CD14-positive monocyte (primary cell): Measurements from ENCODE around the gene SEPHS2. TPM values are rescaled to one million over a fixed set of nuclear protein-coding genes. Genes with fewer than 3 reads are reported as not detected.
"Not testable (repeated sequence)": the region's sequence is repeated elsewhere in the genome, so short reads cannot be mapped to it uniquely, and the experiment has no call there.

Experiments used
- DNase-seq, 3 donors: peaks; one replicate each; pipeline ENCODE4 v3.0.0-alpha.2; 2011 to 2022
- H2AFZ ChIP-seq: 2 replicates; pipeline ENCODE4 v1.6.0; 2012; ENCODE audit warnings: mild to moderate bottlenecking, low read depth, low read length, inconsistent platforms; ENCODE audit not compliant: insufficient read depth, poor library complexity, severe bottlenecking
- H3K27ac ChIP-seq, 2 donors: 1 replicate in 1 of 2; 2 replicates in 1 of 2; pipeline ENCODE4 v1.5.1; 2012 to 2013; ENCODE audit warnings: low read length in 2 of 2, control low read depth in 1 of 2, inconsistent platforms in 1 of 2, low read depth in 1 of 2, mild to moderate bottlenecking in 1 of 2
- H3K27me3 ChIP-seq, 2 donors: one replicate each; pipeline versions ENCODE4 v1.6.0 to v1.6.1; 2011 to 2013; ENCODE audit warnings: low read length in 2 of 2; ENCODE audit not compliant: control insufficient read depth in 2 of 2, insufficient read depth in 2 of 2
- H3K36me3 ChIP-seq, 2 donors: replicated peaks in 1 of 2; 1 replicate in 1 of 2; 2 replicates in 1 of 2; pipeline versions ENCODE4 v1.5.1 to v1.6.1; 2012 to 2013; ENCODE audit warnings: low read length in 2 of 2, control low read depth in 1 of 2, inconsistent platforms in 1 of 2, mild to moderate bottlenecking in 1 of 2; ENCODE audit not compliant: insufficient read depth in 2 of 2, control insufficient read depth in 1 of 2
- H3K4me1 ChIP-seq, 2 donors: 1 replicate in 1 of 2; 2 replicates in 1 of 2; pipeline versions ENCODE4 v1.5.1 to v1.6.1; 2012 to 2013; ENCODE audit warnings: low read length in 2 of 2, control low read depth in 1 of 2, inconsistent platforms in 1 of 2, mild to moderate bottlenecking in 1 of 2, moderate library complexity in 1 of 2; ENCODE audit not compliant: insufficient read depth in 2 of 2, control insufficient read depth in 1 of 2
- H3K4me2 ChIP-seq: replicated peaks from 2 replicates; pipeline ENCODE3; 2012; ENCODE audit warnings: low read length, moderate library complexity, mild to moderate bottlenecking; ENCODE audit not compliant: poor library complexity, severe bottlenecking; ENCODE audit errors: extremely low read depth
- H3K4me3 ChIP-seq, 3 experiments: fragments of 200-600 bp in 1 of 3; sonication (generic) in 1 of 3; replicated peaks in 1 of 3; 1 replicate in 2 of 3; 2 replicates in 1 of 3; pipeline ENCODE4 v1.5.1; 2011 to 2013; ENCODE audit warnings: low read length in 3 of 3, mild to moderate bottlenecking in 3 of 3, control low read depth in 2 of 3, low read depth in 2 of 3, inconsistent platforms in 1 of 3, moderate library complexity in 1 of 3
- H3K79me2 ChIP-seq: 2 replicates; pipeline ENCODE4 v1.6.0; 2012; ENCODE audit warnings: mild to moderate bottlenecking, control low read depth, inconsistent platforms, low read length, moderate library complexity; ENCODE audit not compliant: insufficient read depth
- H3K9ac ChIP-seq: 2 replicates; pipeline ENCODE4 v1.6.0; 2017; ENCODE audit warnings: low read length, mild to moderate bottlenecking; ENCODE audit not compliant: insufficient read depth, poor library complexity, severe bottlenecking
- H3K9me3 ChIP-seq, 2 donors: replicated peaks in 1 of 2; 1 replicate in 1 of 2; 2 replicates in 1 of 2; pipeline versions ENCODE4 v1.5.1 to v1.6.1; 2012 to 2013; ENCODE audit warnings: low read length in 2 of 2, control low read depth in 1 of 2; ENCODE audit not compliant: control insufficient read depth in 1 of 2, insufficient read depth in 1 of 2
- H4K20me1 ChIP-seq: 2 replicates; pipeline ENCODE4 v1.6.0; 2012; ENCODE audit warnings: mild to moderate bottlenecking, low read length, control low read depth, moderate library complexity; ENCODE audit not compliant: insufficient read depth
- H3K27ac Mint-ChIP-seq, 7 donors: one replicate each; pipeline ENCODE4 v1.8.0; 2020; ENCODE audit warnings: mild to moderate bottlenecking in 7 of 7, mixed read lengths in 7 of 7, moderate library complexity in 6 of 7, inconsistent platforms in 2 of 7
- H3K27me3 Mint-ChIP-seq, 3 donors: one replicate each; pipeline ENCODE4 v1.8.0; 2021 to 2022; ENCODE audit warnings: low read depth in 3 of 3, mild to moderate bottlenecking in 3 of 3, mixed read lengths in 3 of 3, moderate library complexity in 3 of 3, inconsistent platforms in 1 of 3
- H3K36me3 Mint-ChIP-seq, 2 donors: one replicate each; pipeline ENCODE4 v1.8.0; 2020; ENCODE audit warnings: mixed read lengths in 2 of 2, inconsistent platforms in 1 of 2, mild to moderate bottlenecking in 1 of 2
- H3K4me1 Mint-ChIP-seq: one replicate; pipeline ENCODE4 v1.8.0; 2020; ENCODE audit warnings: mild to moderate bottlenecking, mixed read lengths
- H3K4me3 Mint-ChIP-seq, 2 donors: one replicate each; pipeline ENCODE4 v1.8.0; 2020; ENCODE audit warnings: mild to moderate bottlenecking in 2 of 2, mixed read lengths in 2 of 2, moderate library complexity in 1 of 2
- H3K9me3 Mint-ChIP-seq, 7 donors: one replicate each; pipeline ENCODE4 v1.8.0; 2020 to 2022; ENCODE audit warnings: mixed read lengths in 7 of 7, mild to moderate bottlenecking in 6 of 7, moderate library complexity in 6 of 7, inconsistent platforms in 2 of 7
- WGBS: methylation state at CpG from one replicate; pipeline ENCODE4 v1.1.5; 2013; ENCODE audit warnings: missing lambda C conversion rate; ENCODE audit not compliant: insufficient coverage; 5-methylcytosine and 5-hydroxymethylcytosine counted together
- intact Hi-C, 2 donors: fragments of 100-400 bp; cut with micrococcal nuclease; formaldehyde crosslinking; loops; one replicate each; pipeline versions ENCODE4 v1.15.0 to v1.15.1; 2023
- polyA plus RNA-seq, 3 donors: library from polyadenylated mRNA; depleted of rRNA in 1 of 3; unstranded in 2 of 3; stranded (reverse) in 1 of 3; fragments of 300-500 nt in 2 of 3; fragments of >200 nt in 1 of 3; fragmentation: Illumina TruSeq in 2 of 3; gene quantifications; 1 replicate in 2 of 3; 2 replicates in 1 of 3; pipeline ENCODE4 v1.2.3, GENCODE V29; 2012 to 2021
- TF ChIP-seq, protein P1 (sequence below): fragments of 200-600 bp; IDR thresholded peaks from one replicate; pipeline ENCODE4 v1.8.0; 2022; ENCODE audit warnings: antibody characterized with exemption, mild to moderate bottlenecking

The SEPHS2 gene
- polyA plus RNA-seq, 3 donors, result 12.8 to 56.4 (median 54.2) TPM

DNA sequence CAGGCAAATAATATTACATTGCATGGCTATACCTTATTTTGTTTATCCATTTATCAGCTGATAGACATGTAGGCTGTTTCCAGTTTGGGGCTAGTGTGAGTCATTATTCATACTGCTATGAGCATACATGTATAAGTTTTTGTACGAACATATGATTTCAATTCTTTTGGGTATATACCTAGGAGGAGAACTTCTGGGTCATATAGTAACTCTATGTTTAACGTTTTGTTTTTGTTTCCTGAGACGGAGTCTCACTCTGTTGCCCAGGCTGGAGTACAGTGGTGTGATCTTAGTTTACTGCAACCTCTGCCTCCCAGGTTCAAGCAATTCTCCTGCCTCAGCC, 24.5 kb upstream of the SEPHS2 start:
- Histone ChIP-seq H3K4me3 (peak overlapping the region in 1 of 3 experiments; percentile 56), H3K27me3 (no peaks in the 10 kb centered on the region), H3K9me3 (no peaks in the 10 kb centered on the region), H3K9ac (no peak overlapping the region), H2AFZ (no peak overlapping the region), H4K20me1 (peaks cover 19% of the 10 kb centered on the region), H3K4me2 (peak overlapping the region; percentile 75), H3K79me2 (peaks cover 54% of the 10 kb centered on the region), H3K4me1 (peaks cover 55 to 73% of the 10 kb centered on the region in 2 donors), H3K36me3 (peaks cover 8 to 11% of the 10 kb centered on the region in 2 donors), H3K27ac (peak overlapping the region; percentile 64 to 91)
- no CpG with 5 or more reads among the region's 3 CpGs for WGBS
- intact Hi-C loops, result no loop called here
- H3K27ac Mint-ChIP-seq, result peak overlapping the region; percentile 88 to 95 (median 92)
- peaks cover 62% of the 10 kb centered on the region for H3K4me1 Mint-ChIP-seq
- H3K27me3 Mint-ChIP-seq, result no peaks in the 10 kb centered on the region
- peaks cover 0 to 3% (median 0%) of the 10 kb centered on the region in 7 donors for H3K9me3 Mint-ChIP-seq
- peak overlapping the region in 1 of 2 donors; percentile 59 for H3K4me3 Mint-ChIP-seq
- no peak for DNase-seq
- peaks cover 7 to 9% of the 10 kb centered on the region in 2 donors for H3K36me3 Mint-ChIP-seq
- TF ChIP-seq, protein P1, sequence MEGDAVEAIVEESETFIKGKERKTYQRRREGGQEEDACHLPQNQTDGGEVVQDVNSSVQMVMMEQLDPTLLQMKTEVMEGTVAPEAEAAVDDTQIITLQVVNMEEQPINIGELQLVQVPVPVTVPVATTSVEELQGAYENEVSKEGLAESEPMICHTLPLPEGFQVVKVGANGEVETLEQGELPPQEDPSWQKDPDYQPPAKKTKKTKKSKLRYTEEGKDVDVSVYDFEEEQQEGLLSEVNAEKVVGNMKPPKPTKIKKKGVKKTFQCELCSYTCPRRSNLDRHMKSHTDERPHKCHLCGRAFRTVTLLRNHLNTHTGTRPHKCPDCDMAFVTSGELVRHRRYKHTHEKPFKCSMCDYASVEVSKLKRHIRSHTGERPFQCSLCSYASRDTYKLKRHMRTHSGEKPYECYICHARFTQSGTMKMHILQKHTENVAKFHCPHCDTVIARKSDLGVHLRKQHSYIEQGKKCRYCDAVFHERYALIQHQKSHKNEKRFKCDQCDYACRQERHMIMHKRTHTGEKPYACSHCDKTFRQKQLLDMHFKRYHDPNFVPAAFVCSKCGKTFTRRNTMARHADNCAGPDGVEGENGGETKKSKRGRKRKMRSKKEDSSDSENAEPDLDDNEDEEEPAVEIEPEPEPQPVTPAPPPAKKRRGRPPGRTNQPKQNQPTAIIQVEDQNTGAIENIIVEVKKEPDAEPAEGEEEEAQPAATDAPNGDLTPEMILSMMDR, result no peak

DNA sequence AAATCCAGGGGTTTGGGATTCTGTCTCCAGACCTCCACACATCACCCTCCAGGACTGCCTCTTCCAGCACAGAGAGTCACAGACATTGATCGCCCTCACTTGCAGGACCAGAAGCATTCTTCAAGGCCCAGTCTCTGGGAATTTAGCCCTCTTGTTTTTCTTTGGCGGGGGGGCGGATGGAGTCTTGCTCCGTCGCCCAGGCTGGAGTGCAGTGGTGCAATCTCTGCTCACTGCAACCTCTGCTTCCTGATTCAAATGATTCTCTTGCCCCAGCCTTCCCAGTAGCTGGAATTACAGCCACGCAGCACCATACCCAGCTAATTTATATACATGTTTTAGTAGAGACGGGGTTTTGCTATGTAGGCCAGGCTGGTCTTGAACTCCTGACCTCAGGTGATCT, 18.4 kb upstream of the SEPHS2 start:
- H3K27ac ChIP-seq, result peak overlapping the region in 1 of 2 donors; percentile 12
- TF ChIP-seq, protein P1, result no peak
- Mint-ChIP-seq H3K4me3 (no peak overlapping the region), H3K36me3 (no peaks in the 10 kb centered on the region), H3K27me3 (peaks cover 0 to 3% (median 0%) of the 10 kb centered on the region in 3 donors), H3K4me1 (peaks cover 52% of the 10 kb centered on the region), H3K9me3 (peaks cover 0 to under 1% (median 0%) of the 10 kb centered on the region in 7 donors), H3K27ac (peak overlapping the region in 4 of 7 donors; percentile 12 to 81 (median 54))
- no peaks in the 10 kb centered on the region for H3K36me3 ChIP-seq
- H3K79me2 ChIP-seq, result no peaks in the 10 kb centered on the region
- no peaks in the 10 kb centered on the region for H3K27me3 ChIP-seq
- intact Hi-C loops, result no loop called here
- no peak overlapping the region for H3K4me3 ChIP-seq
- H3K4me2 ChIP-seq, result peak overlapping the region; percentile 22
- H3K9ac ChIP-seq, result no peak overlapping the region
- no peaks in the 10 kb centered on the region for H4K20me1 ChIP-seq
- DNase-seq, result no peak
- H2AFZ ChIP-seq, result peak overlapping the region; percentile 11
- WGBS, result 100% methylated on average over 1 of the region's 7 CpGs
- no peaks in the 10 kb centered on the region for H3K9me3 ChIP-seq
- H3K4me1 ChIP-seq, result peaks cover 48 to 60% of the 10 kb centered on the region in 2 donors

DNA sequence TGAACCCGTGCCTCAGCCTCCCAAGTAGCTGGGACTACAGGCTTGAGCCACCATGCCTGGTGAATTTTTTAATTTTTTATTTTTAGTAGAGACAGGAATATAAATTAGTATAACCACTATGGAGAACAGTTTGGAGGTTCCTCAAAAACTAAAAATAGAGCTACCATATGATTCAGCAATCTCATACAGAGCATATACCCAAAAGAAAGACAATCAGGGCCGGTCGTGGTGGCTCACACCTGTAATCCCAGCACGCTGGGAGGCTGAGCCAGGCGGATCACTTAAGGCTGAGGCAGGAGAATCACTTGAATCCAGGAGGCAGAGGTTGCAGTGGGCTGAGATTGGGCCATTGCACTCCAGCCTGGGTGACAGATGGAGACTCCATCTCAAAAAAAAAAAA, 15.8 kb upstream of the SEPHS2 start:
- not testable (repeated sequence) for H3K27me3 ChIP-seq
- H3K27ac Mint-ChIP-seq, result peak overlapping the region; percentile 52 to 91 (median 86)

More for the DNA sequence above, 15.8 kb upstream of the SEPHS2 start:
- Histone ChIP-seq H3K4me2 (peak overlapping the region; percentile 46), H3K4me1 (peaks cover 56 to 57% of the 10 kb centered on the region in 2 donors), H3K4me3 (peak overlapping the region in 1 of 3 experiments; percentile 28), H3K27ac (peak overlapping the region; percentile 46 to 73)
- H2AFZ ChIP-seq, H3K27me3 Mint-ChIP-seq, intact Hi-C loops, H3K9ac ChIP-seq, H3K79me2 ChIP-seq, H3K9me3 Mint-ChIP-seq, H4K20me1 ChIP-seq, H3K36me3 ChIP-seq, H3K36me3 Mint-ChIP-seq, H3K9me3 ChIP-seq: not testable (repeated sequence)
- H3K4me1 Mint-ChIP-seq, result peaks cover 62% of the 10 kb centered on the region
- H3K4me3 Mint-ChIP-seq, result peak overlapping the region in 1 of 2 donors; percentile 72
- WGBS, result 0% methylated on average over 1 of the region's 5 CpGs
- DNase-seq, result peak in 2 of 3 donors; percentile 28
